DMS 273 (cell line): ENCODE data around the gene KIF18A.
A peak's percentile ranks its signal among the peaks of the same experiment; 100 is the strongest.
"Not testable (repeated sequence)": the region's sequence is repeated elsewhere in the genome, so short reads cannot be mapped to it uniquely, and the experiment has no call there.

Experiments
- DNase-seq: peaks from one replicate; lab custom pipeline; 2025; ENCODE audit not compliant: unreplicated experiment; lab: John Stamatoyannopoulos, UW

The KIF18A gene

GRCh38 chr11:28107750-28108618, at the start of gene KIF18A, which contains the start of gene METTL15:
TSS of gene KIF18A (minus strand) at chr11:28108156. CDS start at chr11:28097947, 10,209 bp downstream.
TSS of gene METTL15 (plus strand) at chr11:28108388. CDS start at chr11:28113335, 4,947 bp downstream.
- DNase-seq = peak; percentile 98

- no peak for DNase-seq
These were observed 45.6 kb upstream of the KIF18A start for GRCh38 chr11:28153586-28153985.

- DNase-seq = no peak
These were observed 44.8 kb upstream of the KIF18A start for GRCh38 chr11:28152743-28153142.

- DNase-seq = no peak
These were observed 38.3 kb upstream of the KIF18A start for GRCh38 chr11:28146123-28146751.

- DNase-seq = no peak
These were observed 36.9 kb upstream of the KIF18A start for GRCh38 chr11:28144808-28145207.

GRCh38 chr11:28142724-28143123, 34.8 kb upstream of the KIF18A start:
- DNase-seq = no peak

- DNase-seq = no peak
These were observed 32.9 kb upstream of the KIF18A start for GRCh38 chr11:28140689-28141455.

GRCh38 chr11:28139841-28140415, 32.0 kb upstream of the KIF18A start:
- DNase-seq = no peak

GRCh38 chr11:28137832-28138231, 29.9 kb upstream of the KIF18A start:
- DNase-seq = no peak

- no peak for DNase-seq
These were observed 29.4 kb upstream of the KIF18A start for GRCh38 chr11:28137366-28137765.

GRCh38 chr11:28136157-28136556, 28.2 kb upstream of the KIF18A start:
- DNase-seq = not testable (repeated sequence)

- DNase-seq = no peak
These were observed 25.2 kb upstream of the KIF18A start for GRCh38 chr11:28133146-28133545.

- DNase-seq = no peak
These were observed 24.6 kb upstream of the KIF18A start for GRCh38 chr11:28132548-28132947.

- no peak for DNase-seq
These were observed 15.2 kb upstream of the KIF18A start for GRCh38 chr11:28123151-28123581.

GRCh38 chr11:28117712-28118111, 9.8 kb upstream of the KIF18A start:
- no peak for DNase-seq

- no peak for DNase-seq
These were observed 6.8 kb upstream of the KIF18A start for GRCh38 chr11:28114731-28115130.

GRCh38 chr11:28114116-28114515, 6.2 kb upstream of the KIF18A start:
- no peak for DNase-seq

GRCh38 chr11:28110821-28111200, 2.9 kb upstream of the KIF18A start:
- DNase-seq = no peak

- DNase-seq = peak; percentile 80
These were observed 2.3 kb upstream of the KIF18A start for GRCh38 chr11:28110108-28110820.

- no peak for DNase-seq
These were observed 1.0 kb upstream of the KIF18A start for GRCh38 chr11:28108958-28109357.
